Stimulated activated memory B cell treated with anti-CD40 and anti-IgM and Interleukin-4, amounts not matched to agents 10 μg/mL and 1 μg/mL and 100 μg/mL, for 72 hours (primary cell): ENCODE data around the gene MPHOSPH6.
"Not testable (repeated sequence)": the region's sequence is repeated elsewhere in the genome, so short reads cannot be mapped to it uniquely, and the experiment has no call there.

ENCODE experiments used
- ATAC-seq: fragments of 150-1000 bp; cut with Tn5 transposase; 2 replicates; pipeline ENCODE4 v1.10.0; 2021
- H3K27ac Mint-ChIP-seq: one replicate; pipeline ENCODE4 v1.8.0; 2022; ENCODE audit warnings: mild to moderate bottlenecking, mixed read lengths
- H3K27me3 Mint-ChIP-seq: one replicate; pipeline ENCODE4 v1.8.0; 2022; ENCODE audit warnings: mixed read lengths
- H3K36me3 Mint-ChIP-seq: one replicate; pipeline ENCODE4 v1.8.0; 2022; ENCODE audit warnings: mixed read lengths
- H3K4me1 Mint-ChIP-seq: one replicate; pipeline ENCODE4 v1.8.0; 2022; ENCODE audit warnings: mixed read lengths
- H3K4me3 Mint-ChIP-seq: one replicate; pipeline ENCODE4 v1.8.0; 2022; ENCODE audit warnings: mild to moderate bottlenecking, moderate library complexity, mixed read lengths
- H3K9me3 Mint-ChIP-seq: one replicate; pipeline ENCODE4 v1.8.0; 2022; ENCODE audit warnings: mixed read lengths

MPHOSPH6 gene, protein sequence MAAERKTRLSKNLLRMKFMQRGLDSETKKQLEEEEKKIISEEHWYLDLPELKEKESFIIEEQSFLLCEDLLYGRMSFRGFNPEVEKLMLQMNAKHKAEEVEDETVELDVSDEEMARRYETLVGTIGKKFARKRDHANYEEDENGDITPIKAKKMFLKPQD

GRCh38 chr16:82169861-82170845, at the start of gene MPHOSPH6:
Gene MPHOSPH6 (minus strand): TSS chr16:82170224. CDS start chr16:82170175, 49 bp downstream.
- Mint-ChIP-seq H3K27ac (peak within 1 kb of the TSS; percentile 91), H3K4me1 (peaks cover 22% of the 10 kb centered on the region), H3K27me3 (peaks cover 19% of the 10 kb centered on the region), H3K4me3 (peak within 1 kb of the TSS; percentile 91), H3K9me3 (peaks cover 2% of the 10 kb centered on the region), H3K36me3 (peaks cover 30% of the 10 kb centered on the region)
- ATAC-seq, result peak; percentile 98

- Mint-ChIP-seq H3K27me3 (peaks cover 8% of the 10 kb centered on the region), H3K4me3 (no peak overlapping the region), H3K4me1 (no peaks in the 10 kb centered on the region), H3K27ac (no peak overlapping the region), H3K36me3 (no peaks in the 10 kb centered on the region), H3K9me3 (peaks cover 5% of the 10 kb centered on the region)
- ATAC-seq, result no peak
These were observed 49.3 kb upstream of the MPHOSPH6 start for GRCh38 chr16:82219298-82219697.

GRCh38 chr16:82209314-82209713, 39.3 kb upstream of the MPHOSPH6 start:
- ATAC-seq, H3K4me1 Mint-ChIP-seq, H3K4me3 Mint-ChIP-seq, H3K27ac Mint-ChIP-seq, H3K36me3 Mint-ChIP-seq: not testable (repeated sequence)
- H3K27me3 Mint-ChIP-seq, result peaks cover 61% of the 10 kb centered on the region
- H3K9me3 Mint-ChIP-seq, result peaks cover 12% of the 10 kb centered on the region

- no peak overlapping the region for H3K27ac Mint-ChIP-seq
- H3K36me3 Mint-ChIP-seq, result no peaks in the 10 kb centered on the region
- no peak overlapping the region for H3K4me3 Mint-ChIP-seq
- no peak for ATAC-seq
- peaks cover 22% of the 10 kb centered on the region for H3K27me3 Mint-ChIP-seq
- H3K4me1 Mint-ChIP-seq, result no peaks in the 10 kb centered on the region
- H3K9me3 Mint-ChIP-seq, result peaks cover 7% of the 10 kb centered on the region
These were observed 33.2 kb upstream of the MPHOSPH6 start for GRCh38 chr16:82203198-82203597.

DNA sequence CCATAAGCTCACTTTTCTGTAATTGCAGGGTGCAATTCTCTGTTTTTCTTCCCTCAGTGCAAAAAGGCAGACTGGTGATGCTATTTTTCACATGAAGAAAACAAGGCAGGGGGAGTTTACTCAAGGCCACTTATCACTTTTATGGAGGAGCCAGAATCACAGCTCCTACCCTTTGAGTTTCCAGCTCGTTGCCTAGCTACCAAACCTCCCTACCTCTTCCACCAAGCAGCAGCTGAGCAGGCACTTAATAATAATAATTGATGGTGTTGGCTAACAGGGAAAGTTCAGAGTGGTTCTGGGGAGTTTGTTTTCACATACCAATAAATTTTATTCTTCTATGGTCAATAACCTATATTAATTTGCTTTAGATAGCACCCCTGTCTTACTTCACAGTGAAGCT, 31.9 kb upstream of the MPHOSPH6 start:
- H3K9me3 Mint-ChIP-seq, result peaks cover 7% of the 10 kb centered on the region
- H3K36me3 Mint-ChIP-seq, result no peaks in the 10 kb centered on the region
- no peaks in the 10 kb centered on the region for H3K4me1 Mint-ChIP-seq
- peaks cover 21% of the 10 kb centered on the region for H3K27me3 Mint-ChIP-seq
- no peak overlapping the region for H3K4me3 Mint-ChIP-seq
- H3K27ac Mint-ChIP-seq, result no peak overlapping the region
- ATAC-seq, result no peak

GRCh38 chr16:82201351-82201750, 31.3 kb upstream of the MPHOSPH6 start:
- Mint-ChIP-seq H3K27ac (no peak overlapping the region), H3K27me3 (peaks cover 21% of the 10 kb centered on the region), H3K4me3 (no peak overlapping the region), H3K36me3 (no peaks in the 10 kb centered on the region), H3K9me3 (peaks cover 3% of the 10 kb centered on the region), H3K4me1 (peaks cover 5% of the 10 kb centered on the region)
- no peak for ATAC-seq

GRCh38 chr16:82199209-82199608, 29.2 kb upstream of the MPHOSPH6 start:
- ATAC-seq, result no peak
- H3K27me3 Mint-ChIP-seq, result peaks cover 24% of the 10 kb centered on the region
- no peaks in the 10 kb centered on the region for H3K36me3 Mint-ChIP-seq
- no peak overlapping the region for H3K4me3 Mint-ChIP-seq
- H3K9me3 Mint-ChIP-seq, result peaks cover 3% of the 10 kb centered on the region
- H3K4me1 Mint-ChIP-seq, result peaks cover 12% of the 10 kb centered on the region
- H3K27ac Mint-ChIP-seq, result no peak overlapping the region

DNA sequence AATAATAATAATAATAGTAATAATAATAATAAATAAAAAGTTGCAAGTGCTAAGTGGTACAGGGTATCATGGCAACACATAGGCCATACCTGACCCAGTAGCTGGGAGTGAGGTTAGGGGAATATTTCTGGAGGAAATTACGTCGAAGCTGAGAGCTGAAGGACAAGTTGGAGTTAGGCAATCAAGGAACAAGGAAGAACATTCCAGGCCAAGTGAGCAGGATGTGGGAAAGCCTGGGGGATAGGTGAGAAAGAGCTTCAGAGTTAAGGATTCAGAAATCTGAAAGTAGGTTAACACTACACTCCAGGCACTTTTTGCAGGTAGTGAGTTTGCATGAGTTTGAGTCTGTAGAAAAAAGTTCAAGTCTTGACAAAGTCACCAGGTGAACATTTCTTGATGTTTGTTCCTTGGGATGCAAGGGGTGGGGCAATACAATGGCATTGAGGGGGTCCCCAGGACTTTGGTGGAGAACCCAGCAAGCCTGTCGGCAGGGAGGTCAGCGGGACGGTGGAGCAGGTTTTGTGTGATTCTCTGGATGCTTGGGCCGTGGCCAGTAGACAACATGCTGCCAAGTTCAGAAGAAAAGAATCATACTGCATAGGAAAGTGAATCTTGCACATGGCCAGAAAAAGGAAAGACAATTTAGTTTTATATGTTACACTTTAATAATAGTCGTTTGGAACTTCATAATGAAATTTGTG, 27.7 kb upstream of the MPHOSPH6 start:
- no peak for ATAC-seq

GRCh38 chr16:82195917-82196494, 26.0 kb upstream of the MPHOSPH6 start:
- Mint-ChIP-seq H3K27me3 (peaks cover 19% of the 10 kb centered on the region), H3K4me3 (no peak overlapping the region), H3K9me3 (peaks cover under 1% of the 10 kb centered on the region), H3K27ac (peak overlapping the region; percentile 59), H3K4me1 (peaks cover 24% of the 10 kb centered on the region), H3K36me3 (no peaks in the 10 kb centered on the region)
- peak; percentile 39 for ATAC-seq

More for the DNA sequence above, 27.7 kb upstream of the MPHOSPH6 start:
- Mint-ChIP-seq H3K36me3 (no peaks in the 10 kb centered on the region), H3K27ac (no peak overlapping the region), H3K4me3 (no peak overlapping the region), H3K27me3 (peaks cover 24% of the 10 kb centered on the region), H3K9me3 (peaks cover 3% of the 10 kb centered on the region), H3K4me1 (peaks cover 19% of the 10 kb centered on the region)

DNA sequence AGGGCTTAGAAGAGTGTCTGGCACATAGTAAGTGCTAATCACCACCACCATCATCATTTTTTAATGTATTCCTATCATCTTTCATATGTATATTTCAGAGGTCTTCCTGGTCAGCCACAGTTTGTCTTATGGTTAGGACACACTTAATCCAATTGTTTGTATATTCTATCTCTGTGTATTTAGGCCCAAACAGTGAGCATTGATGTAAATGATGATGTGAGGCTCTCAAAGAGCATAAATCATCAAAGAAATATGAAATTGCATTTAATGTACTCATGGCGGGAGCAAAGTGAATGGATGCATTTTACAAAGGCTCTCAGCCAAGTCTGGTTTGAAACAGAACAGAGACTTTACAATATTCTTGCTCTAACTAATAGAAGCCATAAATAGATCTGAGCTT, 24.1 kb upstream of the MPHOSPH6 start:
- no peak for ATAC-seq
- Mint-ChIP-seq H3K4me1 (peaks cover 24% of the 10 kb centered on the region), H3K9me3 (no peaks in the 10 kb centered on the region), H3K36me3 (no peaks in the 10 kb centered on the region), H3K27ac (no peak overlapping the region), H3K4me3 (no peak overlapping the region), H3K27me3 (peaks cover 14% of the 10 kb centered on the region)

DNA sequence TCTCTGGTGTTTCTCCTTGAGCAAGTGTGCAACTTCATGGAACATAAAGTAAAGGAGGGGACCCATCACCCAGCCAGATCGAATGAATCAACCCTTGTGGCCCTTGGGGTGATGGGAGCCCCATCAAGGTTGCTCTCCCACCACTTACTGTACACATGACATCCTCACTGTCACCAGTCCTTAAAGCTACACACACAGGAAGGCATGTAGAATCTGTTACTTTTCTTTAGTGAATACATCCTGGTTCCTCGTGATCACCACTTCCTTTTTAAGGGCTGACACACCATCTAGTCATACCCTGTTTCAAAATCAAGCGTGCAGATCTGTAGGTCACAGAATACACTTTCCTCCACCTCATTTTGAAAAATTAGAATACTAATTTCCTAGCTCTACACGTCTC, 22.6 kb upstream of the MPHOSPH6 start:
- H3K27ac Mint-ChIP-seq, result peak overlapping the region; percentile 76
- H3K9me3 Mint-ChIP-seq, result no peaks in the 10 kb centered on the region
- H3K27me3 Mint-ChIP-seq, result peaks cover 14% of the 10 kb centered on the region
- ATAC-seq, result peak; percentile 88
- no peaks in the 10 kb centered on the region for H3K36me3 Mint-ChIP-seq
- H3K4me3 Mint-ChIP-seq, result no peak overlapping the region
- H3K4me1 Mint-ChIP-seq, result peaks cover 24% of the 10 kb centered on the region

DNA sequence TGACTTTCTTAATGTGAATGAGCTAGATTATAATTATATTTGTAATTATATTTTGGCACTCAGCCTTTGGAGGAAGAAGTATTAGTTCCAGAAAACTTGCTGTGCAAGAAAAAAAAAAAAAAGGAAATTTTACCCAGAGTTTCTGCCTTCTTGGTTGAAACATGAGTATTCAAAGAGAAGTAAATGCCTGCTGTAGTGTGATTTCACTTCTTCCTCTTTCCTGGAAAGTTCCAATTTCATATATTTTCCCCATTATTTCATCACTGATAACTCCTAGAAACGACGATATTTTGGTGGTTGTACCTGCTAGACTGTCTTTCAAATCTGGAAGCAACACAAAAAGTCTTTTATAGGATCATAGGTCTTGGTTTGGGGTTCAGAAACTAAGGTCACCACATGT, 20.4 kb upstream of the MPHOSPH6 start:
- H3K4me3 Mint-ChIP-seq, result no peak overlapping the region
- H3K9me3 Mint-ChIP-seq, result no peaks in the 10 kb centered on the region
- peaks cover 15% of the 10 kb centered on the region for H3K27me3 Mint-ChIP-seq
- no peak for ATAC-seq
- peaks cover 12% of the 10 kb centered on the region for H3K4me1 Mint-ChIP-seq
- no peaks in the 10 kb centered on the region for H3K36me3 Mint-ChIP-seq
- no peak overlapping the region for H3K27ac Mint-ChIP-seq

DNA sequence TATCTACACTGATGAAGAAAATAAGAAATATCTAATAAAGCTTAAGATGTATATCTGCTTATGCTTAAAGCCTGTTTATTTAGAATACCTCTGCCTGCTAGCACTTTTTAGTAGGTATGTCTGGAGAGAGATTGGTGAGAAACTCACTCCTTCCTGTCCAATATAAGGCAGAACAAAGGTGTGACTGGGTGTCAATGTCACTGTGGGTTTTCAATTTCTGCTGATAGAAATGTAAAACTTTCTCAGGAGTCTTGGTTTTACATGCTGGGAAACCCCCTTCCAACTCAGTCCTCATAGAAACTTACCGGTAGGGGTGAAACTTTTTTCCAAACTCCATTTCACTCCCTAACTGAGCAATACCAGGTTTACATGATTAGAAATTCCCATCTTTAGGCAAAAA, 17.8 kb upstream of the MPHOSPH6 start:
- ATAC-seq, result no peak
- peaks cover 6% of the 10 kb centered on the region for H3K4me1 Mint-ChIP-seq
- no peak overlapping the region for H3K27ac Mint-ChIP-seq
- no peaks in the 10 kb centered on the region for H3K9me3 Mint-ChIP-seq
- peaks cover 15% of the 10 kb centered on the region for H3K27me3 Mint-ChIP-seq
- H3K4me3 Mint-ChIP-seq, result no peak overlapping the region
- H3K36me3 Mint-ChIP-seq, result no peaks in the 10 kb centered on the region

DNA sequence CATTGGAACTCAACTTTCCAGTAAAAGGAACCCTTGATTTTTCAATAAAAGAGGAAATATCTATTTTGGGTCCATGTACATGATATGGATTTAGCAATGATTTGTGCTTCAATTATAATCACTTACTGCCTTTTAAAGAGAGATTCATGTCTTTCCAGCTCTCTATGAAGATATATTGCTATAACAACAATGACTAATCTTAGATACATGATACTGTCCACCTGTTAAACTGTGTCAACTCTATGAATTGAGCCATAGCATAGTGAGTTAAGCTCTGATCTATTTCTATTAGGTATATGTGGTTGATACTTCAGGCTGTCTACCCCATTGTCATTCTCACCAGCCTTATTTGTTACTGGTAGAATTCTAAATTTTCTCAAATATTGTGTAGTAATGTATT, 15.0 kb upstream of the MPHOSPH6 start:
- ATAC-seq, result no peak
- H3K4me3 Mint-ChIP-seq, result no peak overlapping the region
- peaks cover 15% of the 10 kb centered on the region for H3K27me3 Mint-ChIP-seq
- no peaks in the 10 kb centered on the region for H3K4me1 Mint-ChIP-seq
- no peak overlapping the region for H3K27ac Mint-ChIP-seq
- H3K9me3 Mint-ChIP-seq, result no peaks in the 10 kb centered on the region
- H3K36me3 Mint-ChIP-seq, result no peaks in the 10 kb centered on the region

DNA sequence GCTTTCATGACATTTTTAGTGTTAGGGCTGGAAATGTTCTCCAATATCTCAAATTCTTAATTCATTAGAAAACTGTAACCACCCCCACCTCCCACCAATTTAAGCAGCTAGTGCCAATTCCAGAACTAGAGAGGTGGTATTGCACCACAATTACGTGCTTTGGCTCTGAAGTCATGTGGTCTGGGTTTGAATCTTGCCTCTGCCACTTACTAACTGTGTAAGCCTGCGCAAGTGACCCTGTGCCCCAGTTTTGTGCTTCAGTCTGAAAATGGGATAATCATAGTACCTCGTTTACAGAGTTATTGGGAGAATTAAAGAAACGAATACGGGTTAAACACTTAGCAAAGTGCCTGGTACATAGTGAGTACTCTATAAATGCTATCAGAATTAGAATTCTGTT, 14.2 kb upstream of the MPHOSPH6 start:
- Mint-ChIP-seq H3K4me3 (no peak overlapping the region), H3K27ac (no peak overlapping the region), H3K4me1 (no peaks in the 10 kb centered on the region), H3K27me3 (peaks cover 15% of the 10 kb centered on the region), H3K9me3 (no peaks in the 10 kb centered on the region), H3K36me3 (no peaks in the 10 kb centered on the region)
- no peak for ATAC-seq
